Neuronal stem cell (in vitro differentiated cells): Measurements from ENCODE around the gene NTPCR.

Experiments used
- DNase-seq: peaks from one replicate; pipeline ENCODE4 v3.0.0-alpha.2; 2013; ENCODE audit warnings: low spot score
- H2AFZ ChIP-seq: one replicate; pipeline ENCODE4 v1.6.1; 2013; ENCODE audit warnings: mild to moderate bottlenecking, low read length, inconsistent platforms
- H2AK5ac ChIP-seq: 2 replicates; pipeline ENCODE4 v1.6.1; 2013; ENCODE audit warnings: low read depth, mild to moderate bottlenecking, inconsistent platforms, low read length, moderate library complexity, mixed read lengths
- H2BK120ac ChIP-seq: 2 replicates; pipeline ENCODE4 v1.6.1; 2013; ENCODE audit warnings: low read depth, mild to moderate bottlenecking, inconsistent platforms, low read length, moderate library complexity, mixed read lengths
- H2BK12ac ChIP-seq: one replicate; pipeline ENCODE4 v1.6.1; 2013; ENCODE audit warnings: low read length, inconsistent platforms
- H2BK15ac ChIP-seq: 2 replicates; pipeline ENCODE4 v1.6.1; 2013; ENCODE audit warnings: mild to moderate bottlenecking, low read length, inconsistent platforms, mixed read lengths
- H2BK5ac ChIP-seq: one replicate; pipeline ENCODE4 v1.6.1; 2013; ENCODE audit warnings: inconsistent platforms, mild to moderate bottlenecking, low read length, moderate library complexity
- H3K14ac ChIP-seq: one replicate; pipeline ENCODE4 v1.6.1; 2013; ENCODE audit warnings: low read length, inconsistent platforms
- H3K18ac ChIP-seq: 2 replicates; pipeline ENCODE4 v1.6.1; 2013; ENCODE audit warnings: low read length, inconsistent platforms
- H3K23ac ChIP-seq: 2 replicates; pipeline ENCODE4 v1.6.1; 2013; ENCODE audit warnings: low read depth, mild to moderate bottlenecking, mixed read lengths, low read length, inconsistent platforms; ENCODE audit not compliant: poor library complexity
- H3K27ac ChIP-seq: replicated peaks from 3 replicates; pipeline ENCODE4 v1.5.1; 2013; ENCODE audit warnings: low read length, inconsistent platforms
- H3K27me3 ChIP-seq, 3 experiments: 2 replicates each; pipeline ENCODE4 v1.6.1; 2013; ENCODE audit warnings: low read length in 3 of 3, mild to moderate bottlenecking in 2 of 3, inconsistent platforms in 1 of 3, low read depth in 1 of 3, mixed read lengths in 1 of 3, moderate library complexity in 1 of 3; ENCODE audit not compliant: control insufficient read depth in 3 of 3, insufficient read depth in 3 of 3
- H3K36me3 ChIP-seq, 2 donors: replicated peaks in 1 of 2; 2 replicates each; pipeline ENCODE4 v1.6.1; 2013; ENCODE audit warnings: low read length in 2 of 2; ENCODE audit not compliant: control insufficient read depth in 2 of 2, insufficient read depth in 2 of 2
- H3K4ac ChIP-seq: 2 replicates; pipeline ENCODE4 v1.6.1; 2013; ENCODE audit warnings: inconsistent platforms, mild to moderate bottlenecking, low read length, moderate library complexity
- H3K4me1 ChIP-seq, 2 donors: 1 replicate in 1 of 2; 2 replicates in 1 of 2; pipeline ENCODE4 v1.6.1; 2013; ENCODE audit warnings: low read length in 2 of 2, low read depth in 1 of 2; ENCODE audit not compliant: control insufficient read depth in 2 of 2, insufficient read depth in 1 of 2
- H3K4me2 ChIP-seq: one replicate; pipeline ENCODE4 v1.6.1; 2013; ENCODE audit warnings: mild to moderate bottlenecking, low read length, inconsistent platforms; ENCODE audit not compliant: insufficient read depth, poor library complexity, severe bottlenecking
- H3K4me3 ChIP-seq, 2 donors: 2 replicates each; pipeline ENCODE4 v1.5.1; 2013; ENCODE audit warnings: low read length in 2 of 2, mild to moderate bottlenecking in 2 of 2, inconsistent platforms in 1 of 2, moderate library complexity in 1 of 2
- H3K79me1 ChIP-seq: one replicate; pipeline ENCODE4 v1.6.1; 2013; ENCODE audit warnings: low read depth, mild to moderate bottlenecking, inconsistent platforms, low read length, moderate library complexity
- H3K9ac ChIP-seq: one replicate; pipeline ENCODE4 v1.6.1; 2013; ENCODE audit warnings: mild to moderate bottlenecking, low read depth, low read length, inconsistent platforms; ENCODE audit not compliant: poor library complexity
- H3K9me3 ChIP-seq, 2 donors: replicated peaks in 1 of 2; 2 replicates each; pipeline versions ENCODE3 to v1.6.1; 2013; ENCODE audit warnings: low read length in 2 of 2, mild to moderate bottlenecking in 2 of 2, inconsistent platforms in 1 of 2, low read depth in 1 of 2, mixed read lengths in 1 of 2, moderate library complexity in 1 of 2; ENCODE audit not compliant: control insufficient read depth in 2 of 2, insufficient read depth in 1 of 2
- H4K8ac ChIP-seq: one replicate; pipeline ENCODE4 v1.6.1; 2013; ENCODE audit warnings: low read depth, mild to moderate bottlenecking, inconsistent platforms, low read length, moderate library complexity
- H4K91ac ChIP-seq: one replicate; pipeline ENCODE4 v1.6.1; 2013; ENCODE audit warnings: low read length, low read depth, mild to moderate bottlenecking, inconsistent platforms; ENCODE audit not compliant: poor library complexity
- WGBS, 2 donors: extraction: QIAGEN DNeasy Blood & Tissue Kit; methylation state at CpG; one replicate each; pipeline ENCODE4 v1.1.7; 2013; ENCODE audit warnings: missing lambda C conversion rate in 2 of 2, mixed read lengths in 1 of 2; ENCODE audit not compliant: insufficient read length in 2 of 2, insufficient replicate concordance in 1 of 2; ENCODE audit errors: extremely low coverage in 2 of 2; 5-methylcytosine and 5-hydroxymethylcytosine counted together

The NTPCR gene

GRCh38 chr1:233019778-233020325 lies 69.4 kb downstream of the NTPCR start:
- Histone ChIP-seq H2AK5ac (no peak overlapping the region), H2BK5ac (no peak overlapping the region), H3K4ac (no peak overlapping the region), H3K27me3 (no peaks in the 10 kb centered on the region), H4K91ac (no peak overlapping the region), H3K23ac (no peak overlapping the region), H3K18ac (no peak overlapping the region), H3K4me2 (no peak overlapping the region), H2BK12ac (no peak overlapping the region), H3K27ac (no peak overlapping the region), H3K36me3 (peaks cover 0 to 5% of the 10 kb centered on the region in 2 donors), H3K9me3 (no peaks in the 10 kb centered on the region), H3K14ac (no peak overlapping the region), H3K4me3 (no peak overlapping the region), H3K79me1 (no peaks in the 10 kb centered on the region), H2BK15ac (no peak overlapping the region), H4K8ac (no peak overlapping the region), H2AFZ (peak overlapping the region; percentile 44), H2BK120ac (no peak overlapping the region), H3K4me1 (peaks cover 11 to 12% of the 10 kb centered on the region in 2 donors), H3K9ac (no peak overlapping the region)
- WGBS, 2 donors: no CpG with 5 or more reads among the region's 12 CpGs
- no peak for DNase-seq

GRCh38 chr1:233020426-233020825 lies 70.0 kb downstream of the NTPCR start:
- Histone ChIP-seq H3K4me1 (peaks cover 11 to 12% of the 10 kb centered on the region in 2 donors), H3K4me3 (no peak overlapping the region), H3K18ac (no peak overlapping the region), H4K8ac (no peak overlapping the region), H3K79me1 (no peaks in the 10 kb centered on the region), H2BK5ac (no peak overlapping the region), H3K27me3 (no peaks in the 10 kb centered on the region), H3K27ac (no peak overlapping the region), H2BK12ac (no peak overlapping the region), H4K91ac (no peak overlapping the region), H3K4me2 (no peak overlapping the region), H2BK120ac (no peak overlapping the region), H3K14ac (no peak overlapping the region), H3K9ac (no peak overlapping the region), H3K9me3 (no peaks in the 10 kb centered on the region), H3K4ac (no peak overlapping the region), H2AFZ (peak overlapping the region; percentile 44), H3K36me3 (peaks cover 0 to 5% of the 10 kb centered on the region in 2 donors), H2AK5ac (no peak overlapping the region), H3K23ac (no peak overlapping the region), H2BK15ac (no peak overlapping the region)
- DNase-seq: peak; percentile 27
- no CpG with 5 or more reads among the region's 8 CpGs for WGBS, 2 donors

- Histone ChIP-seq H2AFZ (no peak overlapping the region), H3K27ac (no peak overlapping the region), H3K4me3 (no peak overlapping the region), H4K8ac (no peak overlapping the region), H2BK12ac (no peak overlapping the region), H3K9me3 (no peaks in the 10 kb centered on the region), H3K14ac (no peak overlapping the region), H2BK5ac (no peak overlapping the region), H3K18ac (no peak overlapping the region), H3K4me1 (peaks cover 11 to 12% of the 10 kb centered on the region in 2 donors), H3K79me1 (no peaks in the 10 kb centered on the region), H2AK5ac (no peak overlapping the region), H3K9ac (no peak overlapping the region), H3K36me3 (peaks cover 0 to 5% of the 10 kb centered on the region in 2 donors), H3K4ac (no peak overlapping the region), H3K23ac (no peak overlapping the region), H2BK15ac (no peak overlapping the region), H3K27me3 (no peaks in the 10 kb centered on the region), H4K91ac (no peak overlapping the region), H3K4me2 (no peak overlapping the region), H2BK120ac (no peak overlapping the region)
- no CpG with 5 or more reads among the region's 2 CpGs for WGBS, 2 donors
- DNase-seq: no peak
Measured at GRCh38 chr1:233022246-233022645, 71.8 kb downstream of the NTPCR start.

DNA sequence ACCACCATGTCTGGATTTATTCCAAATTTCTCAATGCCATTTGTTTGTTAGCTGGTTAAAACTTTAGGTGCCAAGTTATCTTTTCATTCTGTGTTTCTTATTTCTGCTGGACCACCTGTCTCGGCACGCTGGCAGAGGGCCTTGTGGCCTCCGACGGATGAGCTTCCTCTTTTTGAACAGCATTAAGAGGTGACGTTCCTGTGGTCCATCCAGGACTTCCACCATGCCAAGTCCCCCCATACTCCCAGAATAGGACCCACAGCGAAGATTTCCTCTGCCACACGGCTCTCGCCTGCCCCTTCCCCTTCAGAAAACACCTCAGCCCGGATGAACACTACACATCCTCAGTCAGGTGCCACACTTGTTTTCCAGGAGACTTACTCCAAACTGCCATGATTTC lies 73.8 kb downstream of the NTPCR start:
- Histone ChIP-seq H2AK5ac (no peak overlapping the region), H3K79me1 (no peaks in the 10 kb centered on the region), H2BK12ac (no peak overlapping the region), H2BK120ac (no peak overlapping the region), H3K23ac (no peak overlapping the region), H3K18ac (no peak overlapping the region), H4K8ac (no peak overlapping the region), H3K36me3 (peaks cover 0 to 3% of the 10 kb centered on the region in 2 donors), H3K4me1 (peaks cover 11 to 12% of the 10 kb centered on the region in 2 donors), H4K91ac (no peak overlapping the region), H2AFZ (no peak overlapping the region), H3K27ac (no peak overlapping the region), H3K9ac (no peak overlapping the region), H3K4me2 (no peak overlapping the region), H2BK5ac (no peak overlapping the region), H3K4ac (no peak overlapping the region), H2BK15ac (no peak overlapping the region), H3K9me3 (no peaks in the 10 kb centered on the region), H3K4me3 (no peak overlapping the region), H3K14ac (no peak overlapping the region), H3K27me3 (no peaks in the 10 kb centered on the region)
- DNase-seq: no peak
- WGBS, 2 donors: no CpG with 5 or more reads among the region's 9 CpGs
